Keratinocyte (primary cell): ENCODE measurements around the gene SLC25A12. TPM values are rescaled to one million over a fixed set of nuclear protein-coding genes. Genes with fewer than 3 reads are reported as not detected.

ENCODE experiments used
- DNase-seq: peaks from one replicate; pipeline ENCODE4 v3.0.0-alpha.2; 2011; ENCODE audit warnings: low read depth, missing footprints, low spot score
- FAIRE-seq: peaks from 2 replicates; lab custom pipeline; 2011; peaks lifted over from hg19 to GRCh38; lab: Jason Lieb, UNC
- H2AFZ ChIP-seq: 2 replicates; pipeline ENCODE4 v1.6.0; 2012; ENCODE audit warnings: low read length, control low read depth, inconsistent platforms; ENCODE audit not compliant: control insufficient read depth
- H3K27ac ChIP-seq: 2 replicates; pipeline ENCODE4 v1.5.1; 2011; ENCODE audit warnings: low read length; ENCODE audit not compliant: control insufficient read depth, insufficient read depth
- H3K27me3 ChIP-seq: 3 replicates; pipeline ENCODE4 v1.6.0; 2011; ENCODE audit warnings: low read length; ENCODE audit not compliant: control insufficient read depth, insufficient read depth; ENCODE audit errors: extremely low read depth
- H3K36me3 ChIP-seq, 2 experiments: 2 replicates in 1 of 2; 3 replicates in 1 of 2; pipeline ENCODE4 v1.5.1; 2011; ENCODE audit warnings: low read length in 2 of 2, mild to moderate bottlenecking in 1 of 2; ENCODE audit not compliant: control insufficient read depth in 2 of 2, insufficient read depth in 2 of 2; ENCODE audit errors: extremely low read depth in 1 of 2
- H3K4me1 ChIP-seq: 3 replicates; pipeline ENCODE4 v1.5.1; 2011; ENCODE audit warnings: low read length; ENCODE audit not compliant: control insufficient read depth, insufficient read depth; ENCODE audit errors: extremely low read depth
- H3K4me2 ChIP-seq: 3 replicates; pipeline ENCODE4 v1.6.0; 2011; ENCODE audit warnings: low read depth, low read length; ENCODE audit not compliant: control insufficient read depth, insufficient read depth; ENCODE audit errors: extremely low read depth
- H3K4me3 ChIP-seq, 3 experiments: fragments of 200-600 bp in 1 of 3; sonication (generic) in 1 of 3; 2 replicates in 2 of 3; 3 replicates in 1 of 3; pipeline ENCODE4 v1.5.1; 2011 to 2016; ENCODE audit warnings: low read length in 3 of 3, mild to moderate bottlenecking in 3 of 3, control low read depth in 2 of 3, inconsistent platforms in 1 of 3, low read depth in 1 of 3, mixed read lengths in 1 of 3, mixed run types in 1 of 3, moderate library complexity in 1 of 3; ENCODE audit not compliant: control insufficient read depth in 2 of 3, insufficient read depth in 2 of 3; ENCODE audit errors: extremely low read depth in 1 of 3
- H3K79me2 ChIP-seq: 2 replicates; pipeline ENCODE4 v1.6.0; 2012; ENCODE audit warnings: low read length; ENCODE audit not compliant: control insufficient read depth, insufficient read depth
- H3K9ac ChIP-seq: 3 replicates; pipeline ENCODE4 v1.6.0; 2011; ENCODE audit warnings: low read length; ENCODE audit not compliant: control insufficient read depth, insufficient read depth; ENCODE audit errors: extremely low read depth
- H3K9me1 ChIP-seq: 3 replicates; pipeline ENCODE4 v1.6.0; 2011; ENCODE audit warnings: low read length; ENCODE audit not compliant: control insufficient read depth, insufficient read depth; ENCODE audit errors: extremely low read depth
- H3K9me3 ChIP-seq: 2 replicates; pipeline ENCODE4 v1.5.1; 2012; ENCODE audit warnings: low read depth, low read length; ENCODE audit not compliant: control insufficient read depth
- H4K20me1 ChIP-seq: 3 replicates; pipeline ENCODE4 v1.6.0; 2011; ENCODE audit warnings: low read length; ENCODE audit not compliant: control insufficient read depth, insufficient read depth; ENCODE audit errors: extremely low read depth
- EZH2 ChIP-seq: IDR thresholded peaks from one replicate; pipeline ENCODE4 v1.6.1; 2012; ENCODE audit warnings: inconsistent platforms, mild to moderate bottlenecking, low read length, moderate library complexity
- dilution Hi-C: fragments of 300-500 bp; cut with MboI; formaldehyde crosslinking; loops from one replicate; pipeline ENCODE4 v1.7.0; 2020; ENCODE audit warnings: low sequenced_read_pairs; ENCODE audit not compliant: extremely low pct_ligation_motif_present
- polyA plus RNA-seq, 5 experiments: library from polyadenylated mRNA; depleted of rRNA in 3 of 5; stranded (reverse) in 3 of 5; stranded (forward) in 1 of 5; unstranded in 1 of 5; fragments of >200 nt; gene quantifications; 1 replicate in 1 of 5; 2 replicates in 3 of 5; 3 replicates in 1 of 5; pipeline versions ENCODE4 v1.2.1 to v1.2.3, GENCODE V29; 2011 to 2012; ENCODE audit warnings: missing spikeins in 2 of 5, low read depth in 1 of 5, low replicate concordance in 1 of 5
- TF ChIP-seq, protein P1 (sequence below), 3 experiments: IDR thresholded peaks in 1 of 3; conservative IDR thresholded peaks in 1 of 3; optimal IDR thresholded peaks in 1 of 3; 2 replicates in 2 of 3; 3 replicates in 1 of 3; pipeline versions ENCODE3 to v1.5.1; 2011; ENCODE audit warnings: low read length in 3 of 3, mild to moderate bottlenecking in 3 of 3, moderate library complexity in 2 of 3, control low read depth in 1 of 3, inconsistent platforms in 1 of 3; ENCODE audit not compliant: insufficient read depth in 2 of 3; ENCODE audit errors: extremely low read depth in 1 of 3

SLC25A12 gene
- polyA plus RNA-seq, 1 donor (not counting 4 experiments of a cell fraction or from before 2014, with no cell fraction given), result 27.7 TPM

GRCh38 chr2:171939743-171940071, 45.7 kb upstream of the SLC25A12 start:
- Histone ChIP-seq H2AFZ (no peak overlapping the region), H3K27me3 (no peaks in the 10 kb centered on the region), H3K4me3 (no peak overlapping the region), H3K36me3 (peaks cover 0 to 5% of the 10 kb centered on the region in 2 experiments), H3K4me2 (no peak overlapping the region), H3K9me3 (no peaks in the 10 kb centered on the region), H3K9me1 (no peaks in the 10 kb centered on the region), H4K20me1 (peaks cover 3% of the 10 kb centered on the region), H3K4me1 (no peaks in the 10 kb centered on the region), H3K9ac (no peak overlapping the region), H3K79me2 (peaks cover 59% of the 10 kb centered on the region), H3K27ac (no peak overlapping the region)
- dilution Hi-C loops, result no loop called here
- no peak for FAIRE-seq
- TF ChIP-seq EZH2, result no peak
- TF ChIP-seq, protein P1, sequence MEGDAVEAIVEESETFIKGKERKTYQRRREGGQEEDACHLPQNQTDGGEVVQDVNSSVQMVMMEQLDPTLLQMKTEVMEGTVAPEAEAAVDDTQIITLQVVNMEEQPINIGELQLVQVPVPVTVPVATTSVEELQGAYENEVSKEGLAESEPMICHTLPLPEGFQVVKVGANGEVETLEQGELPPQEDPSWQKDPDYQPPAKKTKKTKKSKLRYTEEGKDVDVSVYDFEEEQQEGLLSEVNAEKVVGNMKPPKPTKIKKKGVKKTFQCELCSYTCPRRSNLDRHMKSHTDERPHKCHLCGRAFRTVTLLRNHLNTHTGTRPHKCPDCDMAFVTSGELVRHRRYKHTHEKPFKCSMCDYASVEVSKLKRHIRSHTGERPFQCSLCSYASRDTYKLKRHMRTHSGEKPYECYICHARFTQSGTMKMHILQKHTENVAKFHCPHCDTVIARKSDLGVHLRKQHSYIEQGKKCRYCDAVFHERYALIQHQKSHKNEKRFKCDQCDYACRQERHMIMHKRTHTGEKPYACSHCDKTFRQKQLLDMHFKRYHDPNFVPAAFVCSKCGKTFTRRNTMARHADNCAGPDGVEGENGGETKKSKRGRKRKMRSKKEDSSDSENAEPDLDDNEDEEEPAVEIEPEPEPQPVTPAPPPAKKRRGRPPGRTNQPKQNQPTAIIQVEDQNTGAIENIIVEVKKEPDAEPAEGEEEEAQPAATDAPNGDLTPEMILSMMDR (optimal IDR thresholded peaks at IDR 0.05 in 1 of 3, IDR thresholded peaks at IDR 0.05 in 1 of 3, conservative IDR thresholded peaks at IDR 0.05 in 1 of 3; ENCODE audit: extremely low read depth in 1 of 3, insufficient read depth in 2 of 3, low read length in 3 of 3), result no peak
- DNase-seq, result no peak

DNA sequence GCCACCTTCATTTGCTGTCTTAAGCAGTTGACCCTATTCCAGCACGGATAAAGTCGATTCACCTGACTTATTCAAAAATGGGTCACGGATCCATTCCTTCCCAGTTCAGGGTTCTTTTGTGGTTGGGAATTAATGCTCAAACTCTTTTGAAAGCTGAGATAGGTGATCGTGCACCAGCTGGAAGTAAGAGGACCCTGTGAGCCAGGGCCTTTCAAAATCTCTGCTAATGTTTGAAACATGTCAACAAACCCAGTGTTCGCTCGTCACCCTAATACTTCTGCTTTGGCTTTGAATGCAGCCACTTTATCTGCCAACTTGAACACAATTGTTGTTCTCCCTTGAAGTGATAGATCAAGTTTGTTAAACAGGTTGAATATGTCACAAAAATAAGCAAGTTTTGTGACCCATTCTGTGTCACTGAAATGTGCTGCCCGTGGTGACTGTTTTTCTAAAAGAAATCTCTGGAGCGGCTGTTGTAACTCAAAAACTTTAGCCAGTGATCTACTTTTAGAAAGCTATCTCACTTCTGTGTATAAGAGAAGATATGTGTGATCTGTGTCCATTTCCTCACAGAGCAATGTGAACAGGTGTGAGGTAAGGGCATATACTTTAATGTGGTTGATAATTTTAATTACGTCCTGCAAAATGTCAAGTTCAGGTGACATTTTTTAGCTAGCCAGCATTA, 45.2 kb upstream of the SLC25A12 start:
- H3K27me3 ChIP-seq, result no peaks in the 10 kb centered on the region
- no peak overlapping the region for H3K4me2 ChIP-seq
- FAIRE-seq (no peak), DNase-seq (no peak)
- H3K27ac ChIP-seq, result no peak overlapping the region
- no peak for TF ChIP-seq EZH2
- peaks cover 0 to 5% of the 10 kb centered on the region in 2 experiments for H3K36me3 ChIP-seq
- H3K9ac ChIP-seq, result no peak overlapping the region
- H4K20me1 ChIP-seq, result peaks cover 3% of the 10 kb centered on the region
- no peak overlapping the region for H3K4me3 ChIP-seq
- H3K79me2 ChIP-seq, result peaks cover 59% of the 10 kb centered on the region
- no peaks in the 10 kb centered on the region for H3K9me1 ChIP-seq
- no peaks in the 10 kb centered on the region for H3K9me3 ChIP-seq
- no peak overlapping the region for H2AFZ ChIP-seq
- dilution Hi-C loops, result no loop called here
- no peaks in the 10 kb centered on the region for H3K4me1 ChIP-seq

- dilution Hi-C loops, result no loop called here
- no peaks in the 10 kb centered on the region for H4K20me1 ChIP-seq
- H3K36me3 ChIP-seq, result no peaks in the 10 kb centered on the region
Measured at GRCh38 chr2:171930385-171930784, 36.3 kb upstream of the SLC25A12 start.

More at GRCh38 chr2:171930385-171930784, 36.3 kb upstream of the SLC25A12 start:
- Histone ChIP-seq H3K9me1 (no peaks in the 10 kb centered on the region), H3K9ac (no peak overlapping the region), H3K4me3 (no peak overlapping the region), H3K79me2 (peaks cover 70% of the 10 kb centered on the region), H3K4me2 (no peak overlapping the region), H3K27me3 (no peaks in the 10 kb centered on the region), H3K9me3 (no peaks in the 10 kb centered on the region), H3K27ac (no peak overlapping the region), H3K4me1 (no peaks in the 10 kb centered on the region), H2AFZ (no peak overlapping the region)
- DNase-seq, result no peak
- no peak for FAIRE-seq
- TF ChIP-seq, protein P1 (optimal IDR thresholded peaks at IDR 0.05 in 1 of 3, IDR thresholded peaks at IDR 0.05 in 1 of 3, conservative IDR thresholded peaks at IDR 0.05 in 1 of 3; ENCODE audit: extremely low read depth in 1 of 3, insufficient read depth in 2 of 3, low read length in 3 of 3), result no peak
- TF ChIP-seq EZH2, result no peak
